Neural progenitor cell (in vitro differentiated cells): Measurements from ENCODE around the gene AP1G1. TPM values are rescaled to one million over a fixed set of nuclear protein-coding genes. Genes with fewer than 3 reads are reported as not detected.

Experiments used
- DNase-seq: peaks from one replicate; pipeline ENCODE4 v3.0.0-alpha.2; 2016; ENCODE audit warnings: low spot score
- H2AFZ ChIP-seq: fragments of 200-600 bp; sonication (generic); replicated peaks from 2 replicates; pipeline ENCODE4 v1.6.1; 2016; ENCODE audit warnings: antibody characterized with exemption
- H3F3A ChIP-seq: fragments of 200-600 bp; sonication (generic); 2 replicates; pipeline ENCODE4 v1.6.1; 2016; ENCODE audit warnings: antibody characterized with exemption, low read depth
- H3K27ac ChIP-seq: fragments of 200-600 bp; sonication (generic); 2 replicates; pipeline ENCODE4 v1.5.1; 2016; ENCODE audit warnings: mild to moderate bottlenecking
- H3K27me3 ChIP-seq: fragments of 200-600 bp; sonication (generic); 2 replicates; pipeline ENCODE4 v1.6.1; 2016; ENCODE audit warnings: mild to moderate bottlenecking, moderate library complexity
- H3K36me3 ChIP-seq: fragments of 200-600 bp; sonication (generic); 2 replicates; pipeline ENCODE4 v1.5.1; 2016
- H3K4me1 ChIP-seq: fragments of 200-600 bp; sonication (generic); 2 replicates; pipeline ENCODE4 v1.6.1; 2016; ENCODE audit warnings: mixed run types
- H3K4me2 ChIP-seq: fragments of 200-600 bp; sonication (generic); 2 replicates; pipeline ENCODE4 v1.6.1; 2016
- H3K4me3 ChIP-seq: fragments of 200-600 bp; sonication (generic); 2 replicates; pipeline ENCODE4 v1.5.1; 2016
- H3K79me2 ChIP-seq: fragments of 200-600 bp; sonication (generic); 2 replicates; pipeline ENCODE4 v1.6.1; 2016; ENCODE audit warnings: low read depth
- H3K9ac ChIP-seq: fragments of 200-600 bp; sonication (generic); 2 replicates; pipeline ENCODE4 v1.6.1; 2016
- H3K9me3 ChIP-seq: fragments of 200-600 bp; sonication (generic); 2 replicates; pipeline ENCODE4 v1.5.1; 2016; ENCODE audit warnings: low read depth
- H4K20me1 ChIP-seq: fragments of 200-600 bp; sonication (generic); 2 replicates; pipeline ENCODE4 v1.6.1; 2016; ENCODE audit warnings: low read depth
- H3K27ac Mint-ChIP-seq: 3 replicates; pipeline ENCODE4 v1.8.0; 2021; ENCODE audit warnings: mixed read lengths
- H3K27me3 Mint-ChIP-seq: 2 replicates; pipeline ENCODE4 v1.8.0; 2022; ENCODE audit warnings: low read depth, mild to moderate bottlenecking, inconsistent platforms, moderate library complexity, mixed read lengths; ENCODE audit not compliant: insufficient read depth
- H3K36me3 Mint-ChIP-seq: 3 replicates; pipeline ENCODE4 v1.8.0; 2021; ENCODE audit warnings: mixed read lengths
- H3K4me1 Mint-ChIP-seq: 3 replicates; pipeline ENCODE4 v1.8.0; 2021; ENCODE audit warnings: mixed read lengths
- H3K4me3 Mint-ChIP-seq: 3 replicates; pipeline ENCODE4 v1.8.0; 2021; ENCODE audit warnings: mild to moderate bottlenecking, moderate library complexity, mixed read lengths
- H3K9me3 Mint-ChIP-seq: 3 replicates; pipeline ENCODE4 v1.8.0; 2020; ENCODE audit warnings: mixed read lengths
- EZH2 ChIP-seq: fragments of 200-600 bp; sonication (generic); IDR thresholded peaks from 2 replicates; pipeline ENCODE4 v1.6.1; 2017; ENCODE audit warnings: antibody characterized with exemption, mild to moderate bottlenecking, moderate library complexity
- EZH2phosphoT487 ChIP-seq: fragments of 200-600 bp; sonication (generic); IDR thresholded peaks from 2 replicates; pipeline ENCODE4 v1.6.1; 2017; ENCODE audit warnings: antibody characterized with exemption
- total RNA-seq: library from RNA; depleted of rRNA; stranded (reverse); fragments of >200 nt; gene quantifications from 2 replicates; pipeline ENCODE4 v1.2.3, GENCODE V29; 2015; ENCODE audit warnings: low replicate concordance
- TF ChIP-seq, protein P1 (sequence below): fragments of 200-600 bp; sonication (generic); IDR thresholded peaks from 2 replicates; pipeline ENCODE4 v1.5.1; 2017; ENCODE audit warnings: antibody characterized with exemption, mild to moderate bottlenecking

The AP1G1 gene
- total RNA-seq, 1 donor from 2014 or later = 72.6 TPM

DNA sequence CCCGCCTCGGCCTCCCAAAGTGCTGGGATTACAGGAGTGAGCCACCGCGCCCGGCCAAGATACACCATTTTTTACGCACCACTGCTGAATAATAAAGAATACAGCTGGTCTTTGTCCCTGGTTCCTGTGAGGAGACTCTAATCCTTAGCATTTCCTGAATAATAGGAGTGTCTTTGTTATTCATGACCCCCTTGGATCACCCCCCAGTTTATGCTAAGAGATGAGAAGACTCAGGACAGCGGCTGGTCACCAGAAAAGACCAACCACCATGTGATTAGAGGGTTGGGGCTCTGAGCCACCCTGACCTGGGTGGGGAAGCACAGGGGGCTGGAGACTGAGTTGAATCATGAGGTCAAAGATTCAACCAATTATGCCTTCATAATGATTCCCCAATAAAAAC lies 101.4 kb downstream of the AP1G1 start:
- H2AFZ ChIP-seq = no peak overlapping the region
- Mint-ChIP-seq H3K36me3 (peaks cover 4% of the 10 kb centered on the region), H3K4me1 (peaks cover 22% of the 10 kb centered on the region), H3K27me3 (no peaks in the 10 kb centered on the region), H3K27ac (no peak overlapping the region), H3K9me3 (no peaks in the 10 kb centered on the region), H3K4me3 (no peak overlapping the region)
- TF ChIP-seq EZH2phosphoT487 (no peak), EZH2 (no peak)
- TF ChIP-seq, protein P1, sequence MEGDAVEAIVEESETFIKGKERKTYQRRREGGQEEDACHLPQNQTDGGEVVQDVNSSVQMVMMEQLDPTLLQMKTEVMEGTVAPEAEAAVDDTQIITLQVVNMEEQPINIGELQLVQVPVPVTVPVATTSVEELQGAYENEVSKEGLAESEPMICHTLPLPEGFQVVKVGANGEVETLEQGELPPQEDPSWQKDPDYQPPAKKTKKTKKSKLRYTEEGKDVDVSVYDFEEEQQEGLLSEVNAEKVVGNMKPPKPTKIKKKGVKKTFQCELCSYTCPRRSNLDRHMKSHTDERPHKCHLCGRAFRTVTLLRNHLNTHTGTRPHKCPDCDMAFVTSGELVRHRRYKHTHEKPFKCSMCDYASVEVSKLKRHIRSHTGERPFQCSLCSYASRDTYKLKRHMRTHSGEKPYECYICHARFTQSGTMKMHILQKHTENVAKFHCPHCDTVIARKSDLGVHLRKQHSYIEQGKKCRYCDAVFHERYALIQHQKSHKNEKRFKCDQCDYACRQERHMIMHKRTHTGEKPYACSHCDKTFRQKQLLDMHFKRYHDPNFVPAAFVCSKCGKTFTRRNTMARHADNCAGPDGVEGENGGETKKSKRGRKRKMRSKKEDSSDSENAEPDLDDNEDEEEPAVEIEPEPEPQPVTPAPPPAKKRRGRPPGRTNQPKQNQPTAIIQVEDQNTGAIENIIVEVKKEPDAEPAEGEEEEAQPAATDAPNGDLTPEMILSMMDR = no peak
- peaks cover 17% of the 10 kb centered on the region for H3K4me1 ChIP-seq
- H3K27me3 ChIP-seq = no peaks in the 10 kb centered on the region
- H3K9me3 ChIP-seq = no peaks in the 10 kb centered on the region
- H3K36me3 ChIP-seq = no peaks in the 10 kb centered on the region
- peak overlapping the region; percentile 56 for H3K27ac ChIP-seq
- H3K79me2 ChIP-seq = peaks cover 42% of the 10 kb centered on the region
- DNase-seq = peak; percentile 78
- H4K20me1 ChIP-seq = peaks cover 46% of the 10 kb centered on the region
- no peak overlapping the region for H3K4me3 ChIP-seq
- no peak overlapping the region for H3K9ac ChIP-seq
- H3F3A ChIP-seq = peaks cover 28% of the 10 kb centered on the region
- H3K4me2 ChIP-seq = peak overlapping the region; percentile 56

DNA sequence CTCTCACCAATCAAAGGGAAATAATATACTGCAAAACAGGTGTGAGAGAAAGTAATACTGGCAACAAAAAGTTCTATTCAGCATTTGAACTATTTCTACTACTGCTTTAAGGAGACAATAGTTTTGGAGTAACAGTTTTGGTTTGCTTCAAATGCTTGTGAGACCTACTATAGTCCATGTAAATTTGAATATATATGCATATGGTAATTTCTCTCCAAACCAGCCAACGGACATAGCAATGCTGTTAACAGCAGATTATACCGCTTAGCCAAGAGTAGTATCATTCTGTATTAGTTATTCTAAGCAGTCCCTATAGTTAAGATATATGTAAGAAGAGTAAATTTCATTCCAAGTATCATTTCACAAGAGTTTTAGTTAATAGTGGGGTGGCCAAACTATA lies 102.6 kb downstream of the AP1G1 start:
- Histone ChIP-seq H3K4me1 (peaks cover 11% of the 10 kb centered on the region), H3K79me2 (peaks cover 31% of the 10 kb centered on the region), H3K36me3 (no peaks in the 10 kb centered on the region), H3K9me3 (no peaks in the 10 kb centered on the region), H3K4me2 (no peak overlapping the region), H4K20me1 (peaks cover 36% of the 10 kb centered on the region), H3F3A (peaks cover 28% of the 10 kb centered on the region), H3K27me3 (no peaks in the 10 kb centered on the region), H3K9ac (no peak overlapping the region), H2AFZ (no peak overlapping the region), H3K4me3 (no peak overlapping the region), H3K27ac (no peak overlapping the region)
- no peak overlapping the region for H3K4me3 Mint-ChIP-seq
- H3K27ac Mint-ChIP-seq = no peak overlapping the region
- DNase-seq = no peak
- no peaks in the 10 kb centered on the region for H3K27me3 Mint-ChIP-seq
- H3K9me3 Mint-ChIP-seq = no peaks in the 10 kb centered on the region
- TF ChIP-seq, protein P1 = no peak
- TF ChIP-seq EZH2 = no peak
- no peak for TF ChIP-seq EZH2phosphoT487
- peaks cover 9% of the 10 kb centered on the region for H3K36me3 Mint-ChIP-seq
- peaks cover 20% of the 10 kb centered on the region for H3K4me1 Mint-ChIP-seq

DNA sequence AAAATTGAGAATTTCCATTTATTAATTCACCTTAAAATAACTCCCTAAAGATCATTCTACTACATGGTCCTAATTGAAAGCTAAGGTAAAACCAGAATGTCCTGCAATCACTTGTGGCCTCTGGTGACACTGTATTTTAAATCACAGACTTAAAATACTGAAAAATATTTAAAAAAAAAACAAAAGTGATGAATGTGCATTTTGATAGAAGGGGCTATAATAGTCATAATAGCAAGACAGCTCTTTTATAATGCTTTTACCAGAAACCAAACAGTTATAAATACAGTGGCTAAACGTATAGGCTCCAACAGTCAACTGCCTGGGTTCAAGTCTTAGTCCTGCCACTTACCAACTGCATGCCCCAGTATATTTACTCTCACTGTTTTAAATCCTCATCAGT lies 105.3 kb downstream of the AP1G1 start:
- Histone ChIP-seq H3K4me3 (no peak overlapping the region), H3K79me2 (peaks cover 25% of the 10 kb centered on the region), H3K36me3 (no peaks in the 10 kb centered on the region), H3K27ac (no peak overlapping the region), H3K4me2 (no peak overlapping the region), H3K9ac (no peak overlapping the region), H3F3A (peaks cover 24% of the 10 kb centered on the region), H3K9me3 (no peaks in the 10 kb centered on the region), H3K27me3 (no peaks in the 10 kb centered on the region), H2AFZ (no peak overlapping the region), H4K20me1 (peaks cover 13% of the 10 kb centered on the region), H3K4me1 (peaks cover 11% of the 10 kb centered on the region)
- Mint-ChIP-seq H3K9me3 (no peaks in the 10 kb centered on the region), H3K36me3 (peaks cover 17% of the 10 kb centered on the region), H3K27me3 (peaks cover 2% of the 10 kb centered on the region), H3K27ac (no peak overlapping the region), H3K4me3 (no peak overlapping the region), H3K4me1 (peaks cover 19% of the 10 kb centered on the region)
- no peak for TF ChIP-seq EZH2phosphoT487
- TF ChIP-seq EZH2 = no peak
- TF ChIP-seq, protein P1 = no peak
- DNase-seq = no peak
